Measurements from ENCODE around the gene ALG6. TPM values are rescaled to one million over a fixed set of nuclear protein-coding genes. Genes with fewer than 3 reads are reported as not detected.

ALG6 gene
- total and polyA plus RNA-seq, 2 of the 13 experiments (the other 11 are each of a cell fraction or from before 2014, with no cell fraction given), result 6.8 to 8.1 TPM

DNA sequence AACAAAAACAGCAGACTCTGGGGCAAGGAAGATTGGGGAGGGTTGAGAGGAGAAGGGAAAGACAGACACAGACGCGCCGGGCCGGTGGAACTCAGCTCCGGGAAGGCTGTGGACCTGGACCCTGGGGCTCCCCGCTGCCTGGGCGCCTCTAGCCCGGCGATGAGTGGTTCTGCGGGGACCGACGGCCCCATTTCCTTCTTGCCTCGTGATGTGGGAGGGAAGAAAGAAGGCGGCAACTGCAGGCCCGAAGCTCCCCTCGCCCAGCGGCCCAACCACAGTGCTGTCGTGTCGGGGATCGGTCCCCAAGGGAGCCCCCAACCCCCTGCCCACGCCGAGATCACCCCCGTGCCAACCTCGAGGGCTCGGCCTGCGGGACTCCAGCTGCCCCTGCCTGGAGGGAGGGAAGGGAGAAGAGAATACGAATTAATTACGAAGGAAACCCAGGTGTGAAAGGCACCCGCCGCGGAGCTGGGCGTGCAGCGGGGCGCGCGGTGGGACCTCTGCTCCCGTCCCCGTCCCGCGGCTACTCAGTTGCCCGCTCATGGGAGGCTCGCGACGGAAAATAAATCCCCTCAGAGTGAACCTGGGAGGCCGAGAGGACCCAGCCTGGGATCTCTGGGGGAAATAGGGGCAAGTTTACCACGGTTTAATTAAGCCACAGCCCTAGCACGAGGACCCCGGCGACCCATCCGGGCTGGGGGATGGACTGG lies 37.7 kb upstream of the ALG6 start:
- Histone ChIP-seq H3K4me2 (ENCODE audit: low read depth, low read length) (no peak overlapping the region), H3K79me2 (ENCODE audit: insufficient read depth, low read length) (no peaks in the 10 kb centered on the region), H3K4me3 (replicated peaks in 1 of 3; ENCODE audit: insufficient read depth in 1 of 3, low read depth in 2 of 3, low read length in 3 of 3) (no peak overlapping the region), H2AFZ (ENCODE audit: low read length) (no peak overlapping the region), H3K9me3 (ENCODE audit: low read length) (no peaks in the 10 kb centered on the region), H3K9ac (ENCODE audit: insufficient read depth, low read depth, low read length) (no peak overlapping the region), H3K4me1 (ENCODE audit: insufficient read depth, low read length) (peaks cover 22% of the 10 kb centered on the region), H3K27ac (ENCODE audit: extremely low read length, insufficient read depth, low read length) (no peak overlapping the region), H3K27me3 (ENCODE audit: control insufficient read depth in 1 of 2, insufficient read depth in 2 of 2, low read length in 2 of 2) (peaks cover 6 to 62% of the 10 kb centered on the region in 2 experiments), H4K20me1 (ENCODE audit: insufficient read depth, low read length) (no peaks in the 10 kb centered on the region), H3K36me3 (replicated peaks in 1 of 2; ENCODE audit: control insufficient read depth in 1 of 2, insufficient read depth in 2 of 2, low read length in 2 of 2) (no peaks in the 10 kb centered on the region)
- BruUV-seq (replicated peaks), result no TSS peak
- in situ Hi-C loops (cut with HindIII; ENCODE audit: extremely low pct_ligation_motif_present, low pct_unique_long_range_greater_than_20kb), result loop anchor here (5.0 kb wide), 1 partner anchor 203 kb away; no protein-coding TSS in a partner anchor
- no peak for DNase-seq (ENCODE audit: low spot score)
- POLR2A ChIA-PET, result no interaction called here
- FAIRE-seq, result no peak
- intact Hi-C loops (cut with micrococcal nuclease; ENCODE audit: unreplicated experiment), result no loop called here
- CTCF ChIA-PET (ENCODE audit: low intra/inter-chr PET ratio, low total read pairs), result no interaction called here
- no peak for ATAC-seq
- 53% methylated on average over 38 of the region's 50 CpGs for WGBS (ENCODE audit: low lambda C conversion rate)
- TF ChIP-seq, protein P1, sequence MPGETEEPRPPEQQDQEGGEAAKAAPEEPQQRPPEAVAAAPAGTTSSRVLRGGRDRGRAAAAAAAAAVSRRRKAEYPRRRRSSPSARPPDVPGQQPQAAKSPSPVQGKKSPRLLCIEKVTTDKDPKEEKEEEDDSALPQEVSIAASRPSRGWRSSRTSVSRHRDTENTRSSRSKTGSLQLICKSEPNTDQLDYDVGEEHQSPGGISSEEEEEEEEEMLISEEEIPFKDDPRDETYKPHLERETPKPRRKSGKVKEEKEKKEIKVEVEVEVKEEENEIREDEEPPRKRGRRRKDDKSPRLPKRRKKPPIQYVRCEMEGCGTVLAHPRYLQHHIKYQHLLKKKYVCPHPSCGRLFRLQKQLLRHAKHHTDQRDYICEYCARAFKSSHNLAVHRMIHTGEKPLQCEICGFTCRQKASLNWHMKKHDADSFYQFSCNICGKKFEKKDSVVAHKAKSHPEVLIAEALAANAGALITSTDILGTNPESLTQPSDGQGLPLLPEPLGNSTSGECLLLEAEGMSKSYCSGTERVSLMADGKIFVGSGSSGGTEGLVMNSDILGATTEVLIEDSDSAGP (CRISPR knock-in tag; IDR thresholded peaks at IDR 0.05; ENCODE audit: borderline replicate concordance), result no peak
- TF ChIP-seq, protein P2, sequence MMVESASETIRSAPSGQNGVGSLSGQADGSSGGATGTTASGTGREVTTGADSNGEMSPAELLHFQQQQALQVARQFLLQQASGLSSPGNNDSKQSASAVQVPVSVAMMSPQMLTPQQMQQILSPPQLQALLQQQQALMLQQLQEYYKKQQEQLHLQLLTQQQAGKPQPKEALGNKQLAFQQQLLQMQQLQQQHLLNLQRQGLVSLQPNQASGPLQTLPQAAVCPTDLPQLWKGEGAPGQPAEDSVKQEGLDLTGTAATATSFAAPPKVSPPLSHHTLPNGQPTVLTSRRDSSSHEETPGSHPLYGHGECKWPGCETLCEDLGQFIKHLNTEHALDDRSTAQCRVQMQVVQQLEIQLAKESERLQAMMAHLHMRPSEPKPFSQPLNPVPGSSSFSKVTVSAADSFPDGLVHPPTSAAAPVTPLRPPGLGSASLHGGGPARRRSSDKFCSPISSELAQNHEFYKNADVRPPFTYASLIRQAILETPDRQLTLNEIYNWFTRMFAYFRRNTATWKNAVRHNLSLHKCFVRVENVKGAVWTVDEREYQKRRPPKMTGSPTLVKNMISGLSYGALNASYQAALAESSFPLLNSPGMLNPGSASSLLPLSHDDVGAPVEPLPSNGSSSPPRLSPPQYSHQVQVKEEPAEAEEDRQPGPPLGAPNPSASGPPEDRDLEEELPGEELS (CRISPR knock-in tag; IDR thresholded peaks at IDR 0.05), result no peak
- TF ChIP-seq SMC3 (IDR thresholded peaks at IDR 0.05; ENCODE audit: low read length) (no peak), ZMYM4 (CRISPR knock-in tag; IDR thresholded peaks at IDR 0.05) (no peak), ZNF792 (CRISPR knock-in tag; IDR thresholded peaks at IDR 0.05) (no peak), XRCC5 (optimal IDR thresholded peaks at IDR 0.05; ENCODE audit: low read length) (no peak), SIN3B (IDR thresholded peaks at IDR 0.05; ENCODE audit: low read length) (no peak), CBX2 (IDR thresholded peaks at IDR 0.05; ENCODE audit: low read depth, low read length) (no peak), CBX2 (CRISPR knock-in tag; IDR thresholded peaks at IDR 0.05; ENCODE audit: low read depth) (no peak), ZNF430 (CRISPR knock-in tag; IDR thresholded peaks at IDR 0.05) (no peak), KDM2A (CRISPR knock-in tag; IDR thresholded peaks at IDR 0.05; ENCODE audit: borderline replicate concordance, low read depth) (no peak), ZNF629 (CRISPR knock-in tag; conservative IDR thresholded peaks at IDR 0.05) (no peak), ZNF605 (CRISPR knock-in tag; IDR thresholded peaks at IDR 0.05) (no peak), AGO2 (optimal IDR thresholded peaks at IDR 0.05; ENCODE audit: low read depth, low read length) (no peak), ZNF282 (IDR thresholded peaks at IDR 0.05; ENCODE audit: partially characterized antibody) (no peak)
- TF ChIP-seq, protein P3, sequence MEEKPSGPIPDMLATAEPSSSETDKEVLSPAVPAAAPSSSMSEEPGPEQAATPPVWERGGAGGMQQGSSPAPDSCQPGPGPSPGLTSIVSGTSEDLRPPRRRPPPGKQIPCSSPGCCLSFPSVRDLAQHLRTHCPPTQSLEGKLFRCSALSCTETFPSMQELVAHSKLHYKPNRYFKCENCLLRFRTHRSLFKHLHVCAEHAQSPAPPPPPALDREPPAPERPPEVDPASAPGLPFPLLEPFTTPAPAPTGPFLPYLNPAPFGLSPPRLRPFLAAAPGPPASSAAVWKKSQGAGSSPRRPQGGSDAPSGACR (CRISPR knock-in tag; IDR thresholded peaks at IDR 0.05), result no peak
- TF ChIP-seq, protein P4, sequence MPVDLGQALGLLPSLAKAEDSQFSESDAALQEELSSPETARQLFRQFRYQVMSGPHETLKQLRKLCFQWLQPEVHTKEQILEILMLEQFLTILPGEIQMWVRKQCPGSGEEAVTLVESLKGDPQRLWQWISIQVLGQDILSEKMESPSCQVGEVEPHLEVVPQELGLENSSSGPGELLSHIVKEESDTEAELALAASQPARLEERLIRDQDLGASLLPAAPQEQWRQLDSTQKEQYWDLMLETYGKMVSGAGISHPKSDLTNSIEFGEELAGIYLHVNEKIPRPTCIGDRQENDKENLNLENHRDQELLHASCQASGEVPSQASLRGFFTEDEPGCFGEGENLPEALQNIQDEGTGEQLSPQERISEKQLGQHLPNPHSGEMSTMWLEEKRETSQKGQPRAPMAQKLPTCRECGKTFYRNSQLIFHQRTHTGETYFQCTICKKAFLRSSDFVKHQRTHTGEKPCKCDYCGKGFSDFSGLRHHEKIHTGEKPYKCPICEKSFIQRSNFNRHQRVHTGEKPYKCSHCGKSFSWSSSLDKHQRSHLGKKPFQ (CRISPR knock-in tag; IDR thresholded peaks at IDR 0.05; ENCODE audit: insufficient replicate concordance), result no peak
- TF ChIP-seq, protein P5, sequence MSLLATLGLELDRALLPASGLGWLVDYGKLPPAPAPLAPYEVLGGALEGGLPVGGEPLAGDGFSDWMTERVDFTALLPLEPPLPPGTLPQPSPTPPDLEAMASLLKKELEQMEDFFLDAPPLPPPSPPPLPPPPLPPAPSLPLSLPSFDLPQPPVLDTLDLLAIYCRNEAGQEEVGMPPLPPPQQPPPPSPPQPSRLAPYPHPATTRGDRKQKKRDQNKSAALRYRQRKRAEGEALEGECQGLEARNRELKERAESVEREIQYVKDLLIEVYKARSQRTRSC (CRISPR knock-in tag; IDR thresholded peaks at IDR 0.05; ENCODE audit: low read depth), result no peak
